CD4-positive, alpha-beta T cell treated with Interleukin-15 for 4 hours (primary cell): ENCODE data around the gene LSM2.
A peak's percentile ranks its signal among the peaks of the same experiment; 100 is the strongest.
"Not testable (repeated sequence)": the region's sequence is repeated elsewhere in the genome, so short reads cannot be mapped to it uniquely, and the experiment has no call there.

Source experiments
- DNase-seq: peaks from one replicate; pipeline ENCODE4 v3.0.0-alpha.2; 2020; ENCODE audit warnings: low spot score

The LSM2 gene

DNA sequence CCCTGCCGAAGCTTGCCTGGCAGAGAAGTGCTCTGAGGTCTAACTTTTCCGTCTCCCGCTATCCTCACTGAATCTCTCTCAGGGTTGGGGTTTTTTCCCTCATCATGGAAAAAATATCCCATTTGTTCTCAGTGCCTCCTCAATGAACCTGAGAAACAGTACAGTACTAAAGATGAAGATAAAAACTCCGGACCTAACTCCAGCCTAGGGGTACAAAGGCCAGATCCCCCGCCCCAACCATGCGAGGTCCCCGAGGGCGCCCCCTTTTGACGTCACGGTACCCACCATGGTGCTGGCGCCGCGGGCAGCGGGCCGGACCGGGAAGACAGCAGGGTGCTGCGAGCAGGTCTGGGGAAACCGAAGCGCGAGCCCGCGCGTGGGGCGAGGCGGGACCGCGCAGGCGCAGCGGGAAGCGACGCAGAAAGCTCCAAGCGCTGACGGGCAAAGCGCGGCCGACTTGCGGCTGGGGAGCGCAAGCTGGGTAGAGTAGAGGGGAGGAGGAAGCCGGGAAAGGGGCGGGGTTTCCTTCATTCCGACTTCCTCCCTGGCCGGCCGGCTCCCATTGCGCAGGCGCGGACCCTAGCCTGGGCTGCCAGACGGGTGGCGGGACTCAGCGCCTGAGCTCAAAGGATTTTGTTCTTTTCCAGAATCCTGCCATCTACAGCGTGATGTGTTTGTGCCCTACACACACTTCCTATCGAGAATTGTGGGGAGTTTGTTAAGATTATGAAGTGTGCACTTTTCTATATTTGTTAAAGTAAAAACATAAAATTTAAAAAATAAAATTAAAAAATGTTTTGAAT, at the start of gene LSM2:
Gene LSM2 (minus strand): TSS at position 497 of the 803 bp plus-strand sequence. CDS start 209 bp downstream, at position 288.
- DNase-seq = peak; percentile 96

DNA sequence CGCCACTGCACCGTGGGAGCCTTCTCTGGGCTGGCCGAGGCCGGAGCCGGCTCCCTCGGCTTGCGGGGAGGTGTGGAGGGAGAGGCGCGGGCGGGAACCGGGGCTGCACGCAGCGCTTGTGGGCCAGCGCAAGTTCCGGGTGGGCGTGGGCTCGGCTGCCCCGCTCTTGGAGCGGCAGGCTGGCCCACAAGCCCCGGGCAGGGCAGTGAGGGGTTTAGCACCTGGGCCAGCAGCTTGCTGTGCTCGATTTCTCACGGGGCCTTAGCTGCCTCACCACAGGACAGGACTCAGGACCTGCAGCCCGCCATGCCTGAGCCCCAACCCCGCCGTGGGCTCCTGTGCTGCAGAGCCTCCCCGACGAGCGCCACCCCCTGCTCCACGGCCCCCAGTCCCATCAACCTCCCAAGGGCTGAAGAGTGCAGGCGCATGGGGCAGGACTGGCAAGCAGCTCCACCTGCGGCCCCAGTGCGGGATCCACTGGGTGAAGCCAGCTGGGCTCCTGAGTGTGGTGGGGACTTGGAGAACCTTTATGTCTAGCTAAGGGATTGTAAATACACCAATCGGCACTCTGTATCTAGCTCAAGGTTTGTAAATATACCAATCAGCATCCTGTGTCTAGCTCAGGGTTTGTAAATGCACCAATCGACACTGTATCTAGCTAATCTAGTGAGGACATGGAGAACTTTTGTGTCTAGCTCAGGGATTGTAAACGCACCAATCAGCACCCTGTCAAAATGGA, 45.4 kb upstream of the LSM2 start:
- DNase-seq = not testable (repeated sequence)

DNA sequence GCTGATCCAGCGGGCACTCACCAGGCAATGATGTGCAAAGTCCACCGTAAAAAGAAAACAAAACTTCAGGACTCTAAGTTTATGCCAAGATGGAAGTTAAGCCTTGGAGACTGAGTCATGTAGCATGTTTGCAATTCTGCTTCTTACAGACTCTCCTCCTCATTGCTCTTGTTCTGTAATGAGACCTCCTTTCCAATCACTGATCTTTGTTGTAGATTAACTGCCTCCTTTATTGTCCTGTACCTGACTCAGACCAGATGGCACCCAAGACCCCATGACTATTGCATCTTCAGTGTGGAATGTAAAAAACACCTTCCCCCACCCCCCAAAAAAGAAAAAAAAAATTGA, 44.7 kb upstream of the LSM2 start:
- no peak for DNase-seq

DNA sequence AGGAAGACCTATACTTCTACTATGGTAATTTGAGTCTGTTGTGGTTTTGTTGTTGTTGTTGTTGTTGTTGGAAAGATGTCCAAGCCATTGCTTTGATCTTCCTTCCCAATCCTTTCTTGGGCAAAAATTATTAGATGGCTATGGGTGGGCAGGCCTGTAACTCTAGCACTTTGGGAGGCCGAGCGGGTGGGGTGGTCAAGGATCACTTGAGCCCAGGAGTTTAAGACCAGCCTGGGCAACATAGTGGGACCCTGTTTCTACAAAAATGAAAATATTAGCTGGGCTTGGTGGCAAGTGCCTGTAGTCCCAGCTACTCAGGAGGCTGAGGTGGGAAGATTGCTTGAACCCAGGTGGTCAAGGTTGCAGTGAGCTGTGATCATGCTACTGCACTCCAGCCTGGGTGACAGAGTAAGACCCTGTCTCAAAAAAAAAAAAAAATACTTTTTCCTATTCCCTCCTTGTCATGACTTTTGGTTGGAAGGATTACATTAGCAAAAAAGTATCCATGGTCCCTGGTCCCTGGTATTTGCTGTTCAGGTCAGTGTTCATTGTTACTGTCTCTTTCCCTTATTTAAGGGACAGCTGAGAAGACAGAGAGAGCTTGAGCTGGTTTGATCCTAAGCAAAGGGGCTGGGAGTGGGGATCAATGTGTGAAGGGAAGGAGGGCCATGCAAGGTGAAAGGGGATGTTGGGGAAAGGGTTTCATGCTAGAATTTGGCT, 44.2 kb upstream of the LSM2 start:
- DNase-seq = no peak

DNA sequence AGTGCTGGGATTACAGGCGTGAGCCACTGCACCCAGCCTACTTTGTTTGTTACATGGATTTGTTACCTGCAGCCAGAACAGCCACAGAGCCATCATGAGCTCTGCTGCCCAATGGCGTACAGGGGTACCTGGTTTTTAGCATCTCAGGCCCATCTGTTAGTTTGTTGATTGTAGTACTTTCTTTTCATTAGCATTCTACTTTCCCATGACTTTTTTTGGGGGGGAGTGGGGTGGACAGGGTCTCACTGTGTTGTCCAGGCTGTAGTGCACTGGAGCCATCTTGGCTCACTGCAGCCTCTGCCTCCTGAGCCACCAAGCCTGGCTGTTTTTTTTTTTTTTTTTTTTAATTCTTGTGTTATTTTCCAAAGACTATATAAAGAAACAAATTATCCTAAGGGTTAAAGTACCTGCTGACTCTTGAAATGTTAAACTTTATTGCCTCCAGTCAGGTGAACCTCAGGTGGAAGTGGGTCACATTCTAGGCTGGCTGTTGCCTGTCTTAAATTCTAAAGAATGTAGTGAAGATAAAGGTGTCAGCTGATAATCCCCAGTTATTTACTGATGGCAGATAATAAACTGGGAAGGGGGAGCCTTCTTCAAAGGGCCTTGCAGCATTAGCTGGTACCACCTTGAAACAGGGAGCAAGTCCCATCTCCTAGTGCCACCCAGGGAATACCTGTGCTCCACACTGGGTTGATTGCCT, 40.7 kb upstream of the LSM2 start:
- DNase-seq = no peak

DNA sequence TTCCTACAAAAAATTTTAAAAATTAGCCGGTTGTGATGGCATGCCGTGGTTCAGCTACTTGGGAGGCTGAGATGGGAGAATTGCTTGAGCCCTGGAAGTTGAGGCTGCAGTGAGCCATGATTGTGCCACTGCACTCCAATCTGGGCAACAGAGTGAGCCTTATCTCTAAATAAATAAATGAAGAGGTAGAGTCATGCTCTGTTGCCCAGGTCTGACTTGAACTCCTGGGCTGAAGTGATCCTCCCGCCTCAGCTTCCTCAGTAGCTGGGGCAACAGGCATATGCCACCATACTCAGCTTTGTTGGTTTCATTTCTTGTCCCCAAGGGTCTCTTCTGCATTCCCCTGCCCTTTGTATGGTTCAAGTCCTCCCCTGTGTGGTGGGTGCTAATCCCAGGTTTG, 37.7 kb upstream of the LSM2 start:
- DNase-seq = no peak

DNA sequence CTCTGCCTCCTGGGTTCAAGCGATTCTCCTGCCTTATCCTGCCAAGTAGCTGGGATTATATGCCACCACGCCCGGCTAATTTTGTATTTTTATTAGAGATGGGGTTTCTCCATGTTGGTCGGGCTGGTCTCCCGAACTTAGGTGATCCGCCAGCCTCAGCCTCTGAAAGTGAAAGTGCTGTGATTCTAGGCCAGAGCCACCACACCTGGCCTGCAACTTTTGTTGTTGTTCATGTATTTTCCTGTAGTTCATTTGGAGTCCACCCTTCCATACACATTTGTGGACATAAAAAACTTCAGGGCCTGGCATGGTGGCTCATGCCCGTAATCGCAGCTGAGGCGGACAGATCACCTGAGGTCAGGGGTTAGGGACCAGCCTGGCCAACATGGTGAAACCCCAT, 35.3 kb upstream of the LSM2 start:
- DNase-seq = no peak

DNA sequence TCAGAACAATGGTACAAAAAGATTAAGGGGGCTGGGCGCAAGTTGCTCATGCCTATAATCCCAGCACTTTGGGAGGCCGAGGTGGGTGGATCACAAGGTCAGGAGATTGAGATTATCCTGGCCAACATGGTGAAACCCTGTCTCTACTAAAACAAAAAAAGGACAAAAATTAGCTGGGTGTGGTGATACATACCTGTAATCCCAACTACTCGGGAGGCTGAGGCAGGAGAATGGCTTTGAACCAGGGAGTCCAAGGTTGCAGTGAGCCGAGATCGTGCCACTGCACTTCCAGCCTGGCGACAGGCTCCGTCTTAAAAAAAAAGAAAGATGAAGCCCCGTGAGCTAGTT, 33.0 kb upstream of the LSM2 start:
- DNase-seq = not testable (repeated sequence)

DNA sequence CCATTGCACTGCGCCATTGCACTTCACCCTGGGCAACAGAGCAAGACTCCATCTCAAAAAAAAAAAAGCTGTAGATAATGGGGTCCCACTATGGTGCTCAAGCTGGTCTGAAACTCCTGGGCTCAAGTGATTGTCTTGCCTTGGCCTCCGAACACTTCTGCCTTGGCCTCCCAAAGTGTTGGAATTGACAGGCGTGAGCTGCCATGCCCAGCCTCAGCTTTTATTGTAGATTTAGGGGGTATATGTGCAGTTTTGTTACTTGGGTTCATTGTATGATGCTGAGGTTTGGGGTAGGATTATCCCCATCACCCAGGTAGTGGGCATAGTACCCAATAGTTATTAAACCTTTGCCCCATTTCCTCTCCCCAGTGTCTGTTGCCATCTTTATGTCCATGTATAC, 32.2 kb upstream of the LSM2 start:
- no peak for DNase-seq

DNA sequence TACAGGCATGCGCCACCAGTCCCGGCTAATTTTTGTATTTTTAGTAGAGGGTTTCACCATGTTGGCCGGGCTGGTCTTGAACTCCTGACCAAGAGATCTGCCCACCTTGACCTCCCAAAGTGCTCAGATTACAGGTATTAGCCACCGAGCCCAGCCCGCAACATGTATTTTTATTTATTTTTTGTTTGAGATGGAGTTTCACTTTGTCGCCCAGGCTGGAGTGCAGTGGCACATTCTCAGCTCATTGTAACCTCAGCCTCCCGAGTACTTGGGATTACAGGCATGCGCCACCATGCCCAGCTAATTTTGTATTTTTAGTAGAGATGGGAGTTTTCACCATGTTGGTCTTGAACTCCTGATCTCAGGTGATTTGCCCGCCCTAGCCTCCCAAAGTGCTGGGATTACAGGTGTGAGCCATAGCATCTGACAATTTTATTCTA, 31.4 kb upstream of the LSM2 start:
- DNase-seq = not testable (repeated sequence)

DNA sequence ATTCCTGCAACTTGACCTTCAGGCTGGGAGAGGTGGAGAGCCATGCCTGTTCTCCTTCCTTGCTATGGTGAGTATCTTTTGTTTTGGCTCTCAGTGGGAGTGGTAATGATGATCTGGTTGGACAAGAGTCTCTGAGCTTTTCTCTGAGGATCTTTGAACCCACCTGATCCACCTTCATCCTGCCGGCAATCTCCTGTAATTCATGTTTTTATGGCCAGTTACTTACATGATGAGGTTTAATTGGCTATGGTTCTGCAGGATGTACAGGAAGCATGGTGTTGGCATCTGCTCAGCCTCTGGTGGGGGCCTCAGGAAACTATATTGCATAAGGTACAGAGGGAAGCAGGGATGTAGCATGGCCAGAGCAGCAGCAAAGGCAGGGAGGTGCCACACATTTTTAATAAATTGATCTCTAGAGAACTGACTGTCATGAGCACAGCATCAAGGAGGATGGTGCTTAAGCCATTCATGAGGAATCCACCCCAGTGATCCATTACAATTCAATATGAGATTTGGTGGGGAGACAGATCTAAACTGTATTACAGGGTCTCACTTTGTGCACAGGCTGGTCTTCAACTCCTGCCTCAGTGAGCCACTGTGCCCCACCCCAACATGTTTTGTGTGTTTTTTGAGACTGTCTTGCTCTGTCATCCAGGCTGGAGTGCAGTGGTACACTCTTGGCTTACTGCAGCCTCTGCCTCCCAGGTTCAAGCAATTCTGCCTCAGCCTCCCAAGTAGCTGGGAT, 30.8 kb upstream of the LSM2 start:
- DNase-seq = no peak

DNA sequence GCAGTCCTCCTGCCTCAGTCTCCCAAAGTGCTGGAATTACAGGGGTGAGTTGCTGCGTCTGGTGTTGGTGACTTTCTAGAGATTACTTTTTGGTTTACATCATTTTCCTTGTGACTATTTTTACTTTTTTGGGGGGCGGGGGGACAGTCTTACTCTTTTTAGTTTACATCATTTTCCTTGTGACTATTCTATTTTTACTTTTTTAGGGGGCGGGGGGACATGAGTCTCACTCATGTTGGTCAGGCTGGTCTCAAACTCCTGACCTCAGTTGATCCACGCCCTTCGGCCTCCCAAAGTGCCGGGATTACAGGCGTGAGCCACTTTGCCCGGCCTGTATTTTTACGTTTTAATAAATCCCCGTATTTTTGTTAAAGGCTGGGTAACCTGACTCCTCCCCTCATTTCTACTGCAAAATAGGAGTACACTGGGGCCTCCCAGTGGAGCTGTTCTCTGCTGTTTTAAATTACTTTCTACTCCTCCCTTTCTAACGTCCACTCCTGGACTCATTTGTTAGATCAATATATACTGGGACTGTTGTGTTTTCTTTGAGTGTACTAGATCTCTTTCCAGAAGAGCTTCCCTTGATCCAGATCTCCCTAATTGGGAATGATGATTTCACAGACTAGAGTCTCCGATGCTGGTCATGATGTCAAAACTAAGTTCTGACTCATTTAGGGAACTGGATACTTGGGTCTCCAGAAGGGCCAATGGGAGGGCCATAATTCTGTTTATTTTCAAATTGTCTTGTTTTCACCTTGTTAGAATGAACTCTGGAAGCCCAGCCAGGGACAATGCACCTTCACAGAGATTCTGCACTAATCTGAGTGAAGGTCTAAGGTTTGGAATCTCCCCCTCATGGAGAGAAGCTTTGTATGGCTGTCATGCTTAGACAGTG, 30.0 kb upstream of the LSM2 start:
- DNase-seq = no peak

DNA sequence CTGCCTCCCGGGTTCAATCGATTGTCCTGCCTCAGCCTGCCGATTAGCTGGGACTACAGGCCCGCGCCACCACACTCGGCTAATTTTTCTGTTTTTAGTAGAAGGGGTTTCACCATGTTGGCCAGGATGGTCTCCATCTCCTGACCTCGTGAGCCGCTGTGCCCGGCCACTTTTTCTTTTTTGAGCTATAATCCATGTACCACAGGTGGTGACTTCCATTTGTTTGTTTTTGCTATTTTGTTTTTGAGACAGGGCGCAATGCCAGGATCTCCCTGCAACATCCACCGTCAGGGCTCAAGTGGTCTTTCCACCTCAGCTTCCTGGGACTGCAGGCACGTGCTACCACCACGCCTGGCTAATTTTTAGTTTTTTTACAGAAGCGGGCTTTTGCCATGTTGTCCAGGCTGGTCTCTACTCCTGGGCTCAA, 29.3 kb upstream of the LSM2 start:
- no peak for DNase-seq

DNA sequence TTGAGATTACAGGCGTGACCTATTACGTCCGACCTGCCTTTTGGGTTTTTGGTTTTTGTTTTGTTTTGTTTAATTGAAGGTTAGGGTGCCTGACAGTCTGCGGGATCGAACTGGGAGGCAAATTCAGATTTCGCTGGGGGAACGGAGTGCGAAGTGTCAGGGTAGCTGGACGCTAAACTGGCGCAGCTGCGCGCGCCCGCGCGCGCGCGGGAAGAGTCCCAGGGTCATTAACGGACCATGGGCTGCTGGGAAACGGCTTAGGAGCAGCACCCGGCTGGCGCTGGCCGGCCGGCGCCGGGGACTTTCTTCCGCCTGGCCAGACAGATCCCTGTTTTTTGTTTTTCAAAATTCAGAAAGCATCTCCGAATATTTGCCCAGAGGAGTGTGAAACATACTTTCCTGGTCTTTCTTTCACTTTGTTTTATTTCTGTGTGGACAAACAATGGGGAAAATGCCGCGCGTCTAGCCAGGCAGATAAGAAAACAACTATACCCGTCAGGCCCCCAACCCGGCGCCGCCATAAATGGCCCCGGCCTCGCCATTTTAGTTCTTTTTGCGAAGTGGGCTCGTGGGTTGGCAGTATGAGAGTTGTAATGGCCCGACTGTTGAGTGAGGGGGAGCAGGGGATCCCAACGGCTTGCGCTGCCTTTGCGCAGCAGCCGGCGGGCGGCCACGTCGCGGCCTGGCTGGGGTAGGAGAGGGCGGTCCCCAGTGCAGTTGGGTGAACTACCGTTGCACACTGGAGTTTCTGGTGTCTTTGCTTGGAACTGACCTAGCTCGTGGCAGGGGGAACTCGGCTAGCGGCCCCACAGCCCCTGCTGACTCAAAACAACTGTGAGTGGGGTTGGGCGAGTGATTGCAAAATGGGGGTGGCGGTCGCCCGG, 27.8 kb upstream of the LSM2 start:
- peak; percentile 78 for DNase-seq

DNA sequence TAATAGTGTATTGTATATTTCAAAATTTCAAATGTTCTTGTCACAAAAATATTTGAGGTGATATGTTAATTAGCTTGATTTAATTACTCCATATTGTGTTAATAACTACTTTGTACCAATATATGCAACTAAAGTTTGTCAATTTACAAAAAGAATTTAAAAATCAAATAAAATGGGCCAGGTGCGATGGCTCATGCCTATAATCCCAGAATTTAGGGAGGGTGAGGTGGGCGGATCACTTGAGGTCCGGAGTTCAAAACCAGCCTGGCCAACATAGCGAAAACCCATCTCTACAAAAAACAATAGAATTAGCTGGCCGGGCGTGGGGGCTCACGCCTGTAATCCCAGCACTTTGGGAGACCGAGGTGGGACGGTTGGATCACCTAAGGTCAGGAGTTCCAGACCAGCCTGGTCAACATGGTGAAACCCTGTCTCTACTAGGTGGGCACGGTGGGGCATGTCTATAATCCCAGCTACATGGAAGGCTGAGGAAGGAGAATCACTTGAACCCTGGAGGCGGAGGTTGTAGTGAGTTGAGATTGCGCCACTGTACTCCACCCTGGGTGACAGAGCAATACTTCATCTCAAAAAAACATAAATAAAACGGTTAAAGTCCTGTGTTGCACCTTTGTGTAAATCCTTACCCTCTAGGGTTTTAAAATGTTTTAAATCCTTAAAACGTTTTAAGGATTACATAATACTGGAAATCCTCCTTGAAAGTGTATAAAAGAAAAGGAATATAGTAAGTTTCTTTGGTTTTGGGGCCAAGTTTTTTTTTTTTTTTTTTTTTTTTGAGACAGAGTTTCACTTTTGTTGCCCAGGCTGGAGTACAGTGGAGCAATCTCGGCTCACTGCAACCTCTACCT, 24.8 kb upstream of the LSM2 start:
- DNase-seq = no peak

DNA sequence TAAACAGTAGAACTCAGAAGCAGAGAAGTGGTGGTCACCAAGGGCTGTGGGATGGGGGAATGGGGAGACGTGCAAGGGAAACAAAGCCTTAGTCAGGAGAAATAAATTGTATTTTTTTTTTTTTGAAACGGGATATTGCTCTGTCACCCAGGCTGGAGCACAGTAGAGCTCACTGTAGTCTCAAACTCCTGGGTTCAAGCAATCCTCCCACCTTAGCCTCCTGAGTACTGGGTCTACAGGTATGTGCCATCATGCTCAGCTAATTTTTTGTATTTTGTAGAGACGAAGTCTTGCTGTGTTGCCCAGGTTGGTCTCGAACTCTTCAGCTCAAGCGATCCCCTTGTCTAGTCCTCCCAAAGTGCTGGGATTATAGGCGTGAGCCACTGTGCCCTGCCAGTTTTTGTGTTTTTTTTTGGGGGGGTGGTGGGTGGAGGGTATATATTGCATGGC, 24.1 kb upstream of the LSM2 start:
- DNase-seq = no peak

DNA sequence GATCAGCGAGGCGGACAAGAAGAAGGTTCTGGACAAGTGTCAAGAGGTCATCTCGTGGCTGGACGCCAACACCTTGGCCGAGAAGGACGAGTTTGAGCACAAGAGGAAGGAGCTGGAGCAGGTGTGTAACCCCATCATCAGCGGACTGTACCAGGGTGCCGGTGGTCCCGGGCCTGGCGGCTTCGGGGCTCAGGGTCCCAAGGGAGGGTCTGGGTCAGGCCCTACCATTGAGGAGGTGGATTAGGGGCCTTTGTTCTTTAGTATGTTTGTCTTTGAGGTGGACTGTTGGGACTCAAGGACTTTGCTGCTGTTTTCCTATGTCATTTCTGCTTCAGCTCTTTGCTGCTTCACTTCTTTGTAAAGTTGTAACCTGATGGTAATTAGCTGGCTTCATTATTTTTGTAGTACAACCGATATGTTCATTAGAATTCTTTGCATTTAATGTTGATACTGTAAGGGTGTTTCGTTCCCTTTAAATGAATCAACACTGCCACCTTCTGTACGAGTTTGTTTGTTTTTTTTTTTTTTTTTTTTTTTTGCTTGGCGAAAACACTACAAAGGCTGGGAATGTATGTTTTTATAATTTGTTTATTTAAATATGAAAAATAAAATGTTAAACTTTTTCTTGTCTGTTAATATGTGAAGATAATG, 23.0 kb upstream of the LSM2 start:
- DNase-seq = peak; percentile 46
